HG02973 (cell line): ENCODE measurements around the gene COQ8B.

Source experiments
- ATAC-seq: cut with Tn5 transposase; IDR thresholded peaks from one replicate; pipeline ENCODE4 v1.9.1; 2021; ENCODE audit warnings: moderate library complexity; ENCODE audit not compliant: unreplicated experiment

COQ8B gene

GRCh38 chr19:40717880-40718773, 1.4 kb upstream of the COQ8B start:
- ATAC-seq: no peak

- ATAC-seq: peak; percentile 0
Measured at GRCh38 chr19:40717325-40717879, 716 bp upstream of the COQ8B start.

GRCh38 chr19:40716031-40716481, 630 bp downstream of the COQ8B start:
- peak; percentile 2 for ATAC-seq

GRCh38 chr19:40714441-40715299, 2.0 kb downstream of the COQ8B start:
- ATAC-seq: peak; percentile 49

GRCh38 chr19:40713939-40714338, 2.7 kb downstream of the COQ8B start:
- no peak for ATAC-seq

GRCh38 chr19:40709817-40710216, 6.9 kb downstream of the COQ8B start:
- ATAC-seq: no peak

GRCh38 chr19:40707615-40708014, 9.1 kb downstream of the COQ8B start:
- no peak for ATAC-seq

GRCh38 chr19:40705950-40706619, 10.6 kb downstream of the COQ8B start:
- no peak for ATAC-seq

GRCh38 chr19:40705362-40705651, 11.4 kb downstream of the COQ8B start:
- ATAC-seq: no peak

- ATAC-seq: no peak
Measured at GRCh38 chr19:40704491-40705361, 12.0 kb downstream of the COQ8B start.

- no peak for ATAC-seq
Measured at GRCh38 chr19:40703029-40703755, 13.5 kb downstream of the COQ8B start.

- ATAC-seq: no peak
Measured at GRCh38 chr19:40702337-40703012, 14.2 kb downstream of the COQ8B start.

GRCh38 chr19:40701758-40702157, 14.9 kb downstream of the COQ8B start:
- no peak for ATAC-seq

- ATAC-seq: no peak
Measured at GRCh38 chr19:40700083-40700482, 16.6 kb downstream of the COQ8B start.

- ATAC-seq: no peak
Measured at GRCh38 chr19:40697007-40697406, 19.7 kb downstream of the COQ8B start.

- no peak for ATAC-seq
Measured at GRCh38 chr19:40695881-40696280, 20.8 kb downstream of the COQ8B start.

- ATAC-seq: no peak
Measured at GRCh38 chr19:40693896-40694295, 22.8 kb downstream of the COQ8B start.

- no peak for ATAC-seq
Measured at GRCh38 chr19:40693150-40693788, 23.4 kb downstream of the COQ8B start.

GRCh38 chr19:40692212-40692551, 24.5 kb downstream of the COQ8B start:
- no peak for ATAC-seq
